Panc1 (cell line): ENCODE data around the gene GRID1.

Experiments used
- POLR2AphosphoS5 ChIP-seq: IDR thresholded peaks from 2 replicates; pipeline ENCODE4 v1.6.1; 2012; ENCODE audit warnings: mild to moderate bottlenecking, low read depth, low read length, moderate library complexity
- REST ChIP-seq, 2 experiments: IDR thresholded peaks; 2 replicates each; pipeline ENCODE4 v1.6.1; 2011 to 2012; ENCODE audit warnings: low read depth in 2 of 2, control low read depth in 1 of 2, low read length in 1 of 2, mild to moderate bottlenecking in 1 of 2, moderate library complexity in 1 of 2; ENCODE audit not compliant: insufficient read depth in 1 of 2
- SIN3A ChIP-seq: IDR thresholded peaks from 2 replicates; pipeline ENCODE4 v1.6.1; 2012; ENCODE audit warnings: low read depth, mild to moderate bottlenecking, low read length, moderate library complexity, borderline replicate concordance; ENCODE audit not compliant: insufficient read depth
- TCF7L2 ChIP-seq: IDR thresholded peaks from 2 replicates; pipeline ENCODE4 v1.6.1; 2011; ENCODE audit warnings: mild to moderate bottlenecking, low read depth, low read length, inconsistent platforms
- TF ChIP-seq, protein P1 (sequence below): fragments of 450-650 bp; IDR thresholded peaks from 2 replicates; pipeline ENCODE4 v1.5.1; 2017; ENCODE audit warnings: mild to moderate bottlenecking

- TF ChIP-seq, protein P1, sequence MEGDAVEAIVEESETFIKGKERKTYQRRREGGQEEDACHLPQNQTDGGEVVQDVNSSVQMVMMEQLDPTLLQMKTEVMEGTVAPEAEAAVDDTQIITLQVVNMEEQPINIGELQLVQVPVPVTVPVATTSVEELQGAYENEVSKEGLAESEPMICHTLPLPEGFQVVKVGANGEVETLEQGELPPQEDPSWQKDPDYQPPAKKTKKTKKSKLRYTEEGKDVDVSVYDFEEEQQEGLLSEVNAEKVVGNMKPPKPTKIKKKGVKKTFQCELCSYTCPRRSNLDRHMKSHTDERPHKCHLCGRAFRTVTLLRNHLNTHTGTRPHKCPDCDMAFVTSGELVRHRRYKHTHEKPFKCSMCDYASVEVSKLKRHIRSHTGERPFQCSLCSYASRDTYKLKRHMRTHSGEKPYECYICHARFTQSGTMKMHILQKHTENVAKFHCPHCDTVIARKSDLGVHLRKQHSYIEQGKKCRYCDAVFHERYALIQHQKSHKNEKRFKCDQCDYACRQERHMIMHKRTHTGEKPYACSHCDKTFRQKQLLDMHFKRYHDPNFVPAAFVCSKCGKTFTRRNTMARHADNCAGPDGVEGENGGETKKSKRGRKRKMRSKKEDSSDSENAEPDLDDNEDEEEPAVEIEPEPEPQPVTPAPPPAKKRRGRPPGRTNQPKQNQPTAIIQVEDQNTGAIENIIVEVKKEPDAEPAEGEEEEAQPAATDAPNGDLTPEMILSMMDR: no peak
- TF ChIP-seq SIN3A (no peak), REST (IDR thresholded peaks at IDR 0.05; ENCODE audit: insufficient read depth in 1 of 2, low read depth in 2 of 2, low read length in 1 of 2) (no peak), POLR2AphosphoS5 (no peak), TCF7L2 (no peak)
Observed at GRCh38 chr10:85946713-85947326, 419.8 kb downstream of the GRID1 start.
